Right cardiac atrium (tissue), 5 donors: ENCODE data around the gene PGAM1. TPM values are rescaled to one million over a fixed set of nuclear protein-coding genes. Genes with fewer than 3 reads are reported as not detected.

Source experiments
- ATAC-seq, 2 donors: fragments of 200-7000 bp; cut with Tn5 transposase; one replicate each; pipeline versions ENCODE4 v1.8.0 to v1.9.1; 2020; ENCODE audit warnings: moderate library complexity in 2 of 2, mild to moderate bottlenecking in 1 of 2
- DNase-seq, 3 donors: peaks; one replicate each; pipeline ENCODE4 v3.0.0-alpha.2; 2020
- H3K27ac ChIP-seq: one replicate; pipeline ENCODE4 v1.5.1; 2013; ENCODE audit warnings: mild to moderate bottlenecking, low read length, control low read depth, moderate library complexity
- H3K27me3 ChIP-seq: one replicate; pipeline ENCODE4 v1.6.1; 2013; ENCODE audit not compliant: control insufficient read depth, insufficient read depth
- H3K4me1 ChIP-seq: one replicate; pipeline ENCODE4 v1.6.1; 2013; ENCODE audit warnings: low read length; ENCODE audit not compliant: control insufficient read depth, insufficient read depth
- H3K4me3 ChIP-seq: one replicate; pipeline ENCODE4 v1.5.1; 2013; ENCODE audit warnings: low read length, control low read depth
- H3K9me3 ChIP-seq: one replicate; pipeline ENCODE4 v1.6.1; 2013; ENCODE audit warnings: low read length; ENCODE audit not compliant: control insufficient read depth
- WGBS: extraction: QIAGEN DNeasy Blood & Tissue Kit; methylation state at CpG from one replicate; pipeline ENCODE4 v1.1.7; 2013; 5-methylcytosine and 5-hydroxymethylcytosine counted together
- intact Hi-C, 4 donors: fragments of 100-400 bp; cut with DNase I; formaldehyde crosslinking; loops; one replicate each; pipeline versions ENCODE4 v1.11.0 to v1.14.0; 2022 to 2023
- polyA plus RNA-seq: library from polyadenylated mRNA; stranded (reverse); fragments of 200-250 nt; gene quantifications from one replicate; pipeline ENCODE4 v1.2.3, GENCODE V29; 2013
- total RNA-seq, 4 donors: library from RNA; stranded (reverse); fragmentation: NEBNext Ultra II Directional; extraction: Animal tissue kit (Norgen Biotek cat#: 25700); gene quantifications; one replicate each; pipeline ENCODE4 v1.2.1, GENCODE V29; 2021
- donor health status: healthy with polysubstance abuse.
- donor health status: DM: no; HTN: yes; CAD: no.
- donor health status: DM: no; HTN: no; CAD: no.
- donor health status: DM: no; HTN: yes; CAD: no; lungs with severe emphysema.
- donor health status: DM: yes; HTN: yes; CAD: no.

PGAM1 gene
- total and polyA plus RNA-seq, 5 donors, result 204 to 330 (median 311) TPM

GRCh38 chr10:97435211-97435610, 9.2 kb downstream of the PGAM1 start:
- DNase-seq (no peak), ATAC-seq (no peak)
- no peaks in the 10 kb centered on the region for H3K4me1 ChIP-seq
- no peak overlapping the region for H3K27ac ChIP-seq
- H3K4me3 ChIP-seq, result no peak overlapping the region
- WGBS, result 94% methylated on average over 6 of the region's 6 CpGs
- intact Hi-C loops, result no loop called here
- no peaks in the 10 kb centered on the region for H3K9me3 ChIP-seq
- no peaks in the 10 kb centered on the region for H3K27me3 ChIP-seq

- H3K9me3 ChIP-seq, result no peaks in the 10 kb centered on the region
- H3K27ac ChIP-seq, result no peak overlapping the region
- ATAC-seq (no peak), DNase-seq (no peak)
- intact Hi-C loops, result no loop called here
- H3K4me1 ChIP-seq, result peaks cover 6% of the 10 kb centered on the region
- no peaks in the 10 kb centered on the region for H3K27me3 ChIP-seq
- 96% methylated on average over 1 of the region's 1 CpG for WGBS
- no peak overlapping the region for H3K4me3 ChIP-seq
Measured at GRCh38 chr10:97442277-97442676, 16.3 kb downstream of the PGAM1 start.

GRCh38 chr10:97444212-97444611, 18.2 kb downstream of the PGAM1 start:
- Histone ChIP-seq H3K4me1 (peaks cover 7% of the 10 kb centered on the region), H3K27me3 (no peaks in the 10 kb centered on the region), H3K4me3 (no peak overlapping the region), H3K9me3 (no peaks in the 10 kb centered on the region), H3K27ac (no peak overlapping the region)
- intact Hi-C loops, result no loop called here
- 87% methylated on average over 1 of the region's 1 CpG for WGBS
- ATAC-seq (no peak), DNase-seq (no peak)

GRCh38 chr10:97445357-97445721, 19.3 kb downstream of the PGAM1 start:
- Histone ChIP-seq H3K9me3 (no peaks in the 10 kb centered on the region), H3K27ac (peak overlapping the region; percentile 5), H3K27me3 (no peaks in the 10 kb centered on the region), H3K4me3 (peak overlapping the region; percentile 77), H3K4me1 (peaks cover 8% of the 10 kb centered on the region)
- ATAC-seq (no peak), DNase-seq (no peak)
- intact Hi-C loops, result no loop called here
- 1% methylated on average over 13 of the region's 13 CpGs for WGBS

- no peaks in the 10 kb centered on the region for H3K9me3 ChIP-seq
- WGBS, result under 1% methylated on average over 66 of the region's 66 CpGs
- peak within 1 kb of the TSS; percentile 21 for H3K27ac ChIP-seq
- no peaks in the 10 kb centered on the region for H3K27me3 ChIP-seq
- H3K4me1 ChIP-seq, result peaks cover 13% of the 10 kb centered on the region
- DNase-seq, result peak; percentile 91 to 95 (median 94)
- peak within 1 kb of the TSS; percentile 77 for H3K4me3 ChIP-seq
- peak; percentile 98 for ATAC-seq
- intact Hi-C loops, result no loop called here
Measured at GRCh38 chr10:97445722-97446639, 20.0 kb downstream of the PGAM1 start, which contains the start of the genes EXOSC1 and ZDHHC16. Gene EXOSC1 (minus strand): TSS chr10:97446006. CDS start chr10:97445985, 21 bp downstream. Gene ZDHHC16 (plus strand): TSS chr10:97446175. CDS start chr10:97451676, 5,501 bp downstream.

- no peak for ATAC-seq
- DNase-seq, result no peak
- peaks cover 20% of the 10 kb centered on the region for H3K4me1 ChIP-seq
- no peaks in the 10 kb centered on the region for H3K27me3 ChIP-seq
- no peak overlapping the region for H3K27ac ChIP-seq
- no peak overlapping the region for H3K4me3 ChIP-seq
- WGBS, result 47% methylated on average over 2 of the region's 2 CpGs
- intact Hi-C loops, result no loop called here
- H3K9me3 ChIP-seq, result no peaks in the 10 kb centered on the region
Measured at GRCh38 chr10:97450828-97451227, 24.8 kb downstream of the PGAM1 start.

- H3K9me3 ChIP-seq, result no peaks in the 10 kb centered on the region
- DNase-seq, result peak in 1 of 3 donors; percentile 62
- peaks cover 20% of the 10 kb centered on the region for H3K4me1 ChIP-seq
- H3K27me3 ChIP-seq, result no peaks in the 10 kb centered on the region
- intact Hi-C loops, result no loop called here
- WGBS, result 95% methylated on average over 17 of the region's 17 CpGs
- H3K27ac ChIP-seq, result no peak overlapping the region
- no peak overlapping the region for H3K4me3 ChIP-seq
- ATAC-seq, result peak in 1 of 2 donors; percentile 6
Measured at GRCh38 chr10:97451605-97452004, 25.6 kb downstream of the PGAM1 start.

GRCh38 chr10:97452352-97452751, 26.4 kb downstream of the PGAM1 start:
- H3K27ac ChIP-seq, result no peak overlapping the region
- peaks cover 14% of the 10 kb centered on the region for H3K4me1 ChIP-seq
- intact Hi-C loops, result no loop called here

GRCh38 chr10:97454330-97455036, 28.5 kb downstream of the PGAM1 start:
- peaks cover 14% of the 10 kb centered on the region for H3K4me1 ChIP-seq
- no peaks in the 10 kb centered on the region for H3K27me3 ChIP-seq

More at GRCh38 chr10:97452352-97452751, 26.4 kb downstream of the PGAM1 start:
- H3K9me3 ChIP-seq, result no peaks in the 10 kb centered on the region
- H3K27me3 ChIP-seq, result no peaks in the 10 kb centered on the region
- 89% methylated on average over 6 of the region's 6 CpGs for WGBS
- no peak for DNase-seq
- no peak overlapping the region for H3K4me3 ChIP-seq
- no peak for ATAC-seq

GRCh38 chr10:97456034-97456685, 30.2 kb downstream of the PGAM1 start:
- ATAC-seq, result no peak
- 61% methylated on average over 5 of the region's 5 CpGs for WGBS
- Histone ChIP-seq H3K27ac (no peak overlapping the region), H3K4me3 (no peak overlapping the region), H3K9me3 (no peaks in the 10 kb centered on the region), H3K27me3 (no peaks in the 10 kb centered on the region), H3K4me1 (peaks cover 7% of the 10 kb centered on the region)
- intact Hi-C loops, result no loop called here
- DNase-seq, result no peak

More at GRCh38 chr10:97454330-97455036, 28.5 kb downstream of the PGAM1 start:
- DNase-seq (no peak), ATAC-seq (peak; percentile 28 to 52)
- H3K27ac ChIP-seq, result no peak overlapping the region
- no peak overlapping the region for H3K4me3 ChIP-seq
- intact Hi-C loops, result no loop called here
- WGBS, result 65% methylated on average over 3 of the region's 3 CpGs
- H3K9me3 ChIP-seq, result no peaks in the 10 kb centered on the region
